K562 (cell line): Measurements from ENCODE around the gene CNTROB. TPM values are rescaled to one million over a fixed set of nuclear protein-coding genes. Genes with fewer than 3 reads are reported as not detected.
A peak's percentile ranks its signal among the peaks of the same experiment; 100 is the strongest.

Source experiments
- BRCA1 ChIP-seq, 2 experiments: fragments of 450-650 bp in 1 of 2; sonication (generic) in 1 of 2; formaldehyde crosslinking in 1 of 2; IDR thresholded peaks; 2 replicates each; pipeline versions ENCODE4 v1.5.0 to v1.6.1; 2017 to 2020; ENCODE audit warnings: mild to moderate bottlenecking in 1 of 2, missing genetic modification reagents in 1 of 2
- GTF2F1 ChIP-seq: IDR thresholded peaks from 2 replicates; pipeline ENCODE4 v1.6.1; 2011; ENCODE audit warnings: low read depth, low read length, improper control_type of control experiment
- JUNB ChIP-seq: fragments of 450-650 bp; formaldehyde crosslinking; conservative IDR thresholded peaks from 2 replicates; pipeline ENCODE4 v1.4.0; 2020; ENCODE audit warnings: mild to moderate bottlenecking
- MAFG ChIP-seq: fragments of 450-650 bp; conservative IDR thresholded peaks from 2 replicates; pipeline ENCODE4 v1.6.1; 2016; ENCODE audit warnings: missing genetic modification characterization, missing compliant biosample characterization
- MCM3 ChIP-seq: fragments of 450-650 bp; IDR thresholded peaks from 2 replicates; pipeline ENCODE4 v1.6.1; 2016
- NFE2 ChIP-seq: IDR thresholded peaks from 2 replicates; pipeline ENCODE4 v1.6.1; 2014; ENCODE audit warnings: antibody characterized with exemption, low read depth
- OTX1 ChIP-seq: fragments of 450-650 bp; formaldehyde crosslinking; IDR thresholded peaks from 2 replicates; pipeline ENCODE4 v1.4.0; 2022; ENCODE audit warnings: mild to moderate bottlenecking
- SAFB ChIP-seq: fragments of 200-400 bp; formaldehyde crosslinking; IDR thresholded peaks from 2 replicates; pipeline ENCODE4 v1.6.1; 2017; ENCODE audit warnings: low read depth, low read length, borderline replicate concordance
- SAFB2 ChIP-seq: fragments of 200-400 bp; formaldehyde crosslinking; IDR thresholded peaks from 2 replicates; pipeline ENCODE4 v1.6.1; 2018; ENCODE audit warnings: borderline replicate concordance, low read length, low read depth, moderate library complexity; ENCODE audit not compliant: severe bottlenecking
- TCF3 ChIP-seq: sonication (generic); formaldehyde crosslinking; IDR thresholded peaks from 2 replicates; pipeline ENCODE4 v1.4.0; 2020; ENCODE audit warnings: mild to moderate bottlenecking, missing genetic modification reagents
- THRAP3 ChIP-seq: fragments of 450-650 bp; IDR thresholded peaks from 2 replicates; pipeline ENCODE4 v1.6.1; 2016; ENCODE audit warnings: mild to moderate bottlenecking, inconsistent platforms, borderline replicate concordance
- ZBTB17 ChIP-seq: fragments of 450-650 bp; formaldehyde crosslinking; IDR thresholded peaks from 2 replicates; pipeline ENCODE4 v1.4.0; 2020; ENCODE audit warnings: mild to moderate bottlenecking
- ZNF318 ChIP-seq, 2 experiments: fragments of 450-650 bp; IDR thresholded peaks; 2 replicates each; pipeline ENCODE4 v1.6.1; 2016; ENCODE audit warnings: mild to moderate bottlenecking in 2 of 2, borderline replicate concordance in 1 of 2, low read depth in 1 of 2, moderate library complexity in 1 of 2
- ZNF75A ChIP-seq: fragments of 450-650 bp; formaldehyde crosslinking; IDR thresholded peaks from 2 replicates; pipeline ENCODE4 v1.4.0; 2020; ENCODE audit warnings: mild to moderate bottlenecking
- polyA plus RNA-seq, 8 experiments: library from polyadenylated mRNA; depleted of rRNA in 4 of 8; stranded (reverse) in 5 of 8; unstranded in 3 of 8; fragments of >200 nt; fragmentation: Nextera tagmentation in 2 of 8; fragmentation: Illumina TruSeq in 1 of 8; extraction: Ambion mirVana in 2 of 8; extraction: Trizol in 1 of 8; gene quantifications; 2 replicates each; pipeline versions ENCODE4 v1.2.1 to v1.2.3, GENCODE V29; 2011 to 2014; ENCODE audit warnings: inconsistent platforms in 1 of 8, missing spikeins in 1 of 8
- total RNA-seq, 7 experiments: library from RNA; depleted of rRNA in 6 of 7; stranded (reverse); fragments of >200 nt in 6 of 7; fragmentation: Illumina TruSeq in 2 of 7; extraction: Trizol in 2 of 7; gene quantifications; 2 replicates each; pipeline versions ENCODE4 v1.2.1 to v1.2.3, GENCODE V29; 2011 to 2021; ENCODE audit warnings: low replicate concordance in 1 of 7
- TF ChIP-seq, protein P1 (sequence below), 2 experiments: fragments of 450-650 bp; IDR thresholded peaks; 2 replicates each; pipeline ENCODE4 v1.6.1; 2018; ENCODE audit warnings: mild to moderate bottlenecking in 2 of 2, low read depth in 1 of 2; ENCODE audit not compliant: partially characterized antibody in 2 of 2
- TF ChIP-seq, protein P2 (sequence below): fragments of 450-650 bp; IDR thresholded peaks from 2 replicates; pipeline ENCODE4 v1.6.1; 2016

The CNTROB gene
- total and polyA plus RNA-seq, 9 of the 15 experiments (the other 6 are each of a cell fraction or from before 2014, with no cell fraction given): 1.9 to 33.3 (median 23.0) TPM

GRCh38 chr17:7932949-7933348, 943 bp downstream of the CNTROB start (continued):
- TF ChIP-seq ZNF318 (IDR thresholded peaks at IDR 0.05; ENCODE audit: borderline replicate concordance in 1 of 2, low read depth in 1 of 2): 0 out of 4 replicates have a peak, but pooled peaks of 1 of the 2 experiments have one; percentile 17
- TF ChIP-seq TCF3 (CRISPR knock-in tag): no peak
- no peak for TF ChIP-seq THRAP3
- TF ChIP-seq, protein P1, sequence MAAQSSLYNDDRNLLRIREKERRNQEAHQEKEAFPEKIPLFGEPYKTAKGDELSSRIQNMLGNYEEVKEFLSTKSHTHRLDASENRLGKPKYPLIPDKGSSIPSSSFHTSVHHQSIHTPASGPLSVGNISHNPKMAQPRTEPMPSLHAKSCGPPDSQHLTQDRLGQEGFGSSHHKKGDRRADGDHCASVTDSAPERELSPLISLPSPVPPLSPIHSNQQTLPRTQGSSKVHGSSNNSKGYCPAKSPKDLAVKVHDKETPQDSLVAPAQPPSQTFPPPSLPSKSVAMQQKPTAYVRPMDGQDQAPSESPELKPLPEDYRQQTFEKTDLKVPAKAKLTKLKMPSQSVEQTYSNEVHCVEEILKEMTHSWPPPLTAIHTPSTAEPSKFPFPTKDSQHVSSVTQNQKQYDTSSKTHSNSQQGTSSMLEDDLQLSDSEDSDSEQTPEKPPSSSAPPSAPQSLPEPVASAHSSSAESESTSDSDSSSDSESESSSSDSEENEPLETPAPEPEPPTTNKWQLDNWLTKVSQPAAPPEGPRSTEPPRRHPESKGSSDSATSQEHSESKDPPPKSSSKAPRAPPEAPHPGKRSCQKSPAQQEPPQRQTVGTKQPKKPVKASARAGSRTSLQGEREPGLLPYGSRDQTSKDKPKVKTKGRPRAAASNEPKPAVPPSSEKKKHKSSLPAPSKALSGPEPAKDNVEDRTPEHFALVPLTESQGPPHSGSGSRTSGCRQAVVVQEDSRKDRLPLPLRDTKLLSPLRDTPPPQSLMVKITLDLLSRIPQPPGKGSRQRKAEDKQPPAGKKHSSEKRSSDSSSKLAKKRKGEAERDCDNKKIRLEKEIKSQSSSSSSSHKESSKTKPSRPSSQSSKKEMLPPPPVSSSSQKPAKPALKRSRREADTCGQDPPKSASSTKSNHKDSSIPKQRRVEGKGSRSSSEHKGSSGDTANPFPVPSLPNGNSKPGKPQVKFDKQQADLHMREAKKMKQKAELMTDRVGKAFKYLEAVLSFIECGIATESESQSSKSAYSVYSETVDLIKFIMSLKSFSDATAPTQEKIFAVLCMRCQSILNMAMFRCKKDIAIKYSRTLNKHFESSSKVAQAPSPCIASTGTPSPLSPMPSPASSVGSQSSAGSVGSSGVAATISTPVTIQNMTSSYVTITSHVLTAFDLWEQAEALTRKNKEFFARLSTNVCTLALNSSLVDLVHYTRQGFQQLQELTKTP (IDR thresholded peaks at IDR 0.05; ENCODE audit: low read depth in 1 of 2, partially characterized antibody in 2 of 2): no peak
- no peak for TF ChIP-seq GTF2F1
- no peak for TF ChIP-seq SAFB2
- TF ChIP-seq ZBTB17: no peak
- TF ChIP-seq SAFB: no peak
- TF ChIP-seq ZNF75A (CRISPR knock-in tag): no peak
- TF ChIP-seq NFE2: peak; percentile 29
- no peak for TF ChIP-seq OTX1 (CRISPR knock-in tag)
- no peak for TF ChIP-seq MAFG
- TF ChIP-seq MCM3: no peak
- TF ChIP-seq, protein P2, sequence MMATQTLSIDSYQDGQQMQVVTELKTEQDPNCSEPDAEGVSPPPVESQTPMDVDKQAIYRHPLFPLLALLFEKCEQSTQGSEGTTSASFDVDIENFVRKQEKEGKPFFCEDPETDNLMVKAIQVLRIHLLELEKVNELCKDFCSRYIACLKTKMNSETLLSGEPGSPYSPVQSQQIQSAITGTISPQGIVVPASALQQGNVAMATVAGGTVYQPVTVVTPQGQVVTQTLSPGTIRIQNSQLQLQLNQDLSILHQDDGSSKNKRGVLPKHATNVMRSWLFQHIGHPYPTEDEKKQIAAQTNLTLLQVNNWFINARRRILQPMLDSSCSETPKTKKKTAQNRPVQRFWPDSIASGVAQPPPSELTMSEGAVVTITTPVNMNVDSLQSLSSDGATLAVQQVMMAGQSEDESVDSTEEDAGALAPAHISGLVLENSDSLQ: peak; percentile 97
- no peak for TF ChIP-seq BRCA1 (IDR thresholded peaks at IDR 0.05)
- no peak for TF ChIP-seq BRCA1 (CRISPR knock-in tag; IDR thresholded peaks at IDR 0.05)
- TF ChIP-seq JUNB (CRISPR knock-in tag): no peak
